SK-N-SH treated with all-trans-retinoic acid at 6 μM for 48 hours (cell line): ENCODE measurements around the gene TXN2.

ENCODE experiments used
- CREB5 ChIP-seq: fragments of 250-450 bp; sonication (Bioruptor Pico); IDR thresholded peaks from 2 replicates; pipeline ENCODE4 v1.5.1; 2020; ENCODE audit warnings: low read depth, mild to moderate bottlenecking, moderate library complexity
- PATZ1 ChIP-seq: fragments of 250-450 bp; sonication (Bioruptor Pico); IDR thresholded peaks from 2 replicates; pipeline ENCODE4 v1.8.0; 2020; ENCODE audit warnings: mild to moderate bottlenecking, moderate library complexity, borderline replicate concordance
- TOX ChIP-seq: fragments of 250-450 bp; sonication (Bioruptor Pico); IDR thresholded peaks from 2 replicates; pipeline ENCODE4 v1.8.0; 2021; ENCODE audit warnings: mild to moderate bottlenecking, moderate library complexity, borderline replicate concordance
- TSHZ2 ChIP-seq: fragments of 250-450 bp; sonication (Bioruptor Pico); IDR thresholded peaks from 2 replicates; pipeline ENCODE4 v1.5.0; 2020; ENCODE audit warnings: mild to moderate bottlenecking, moderate library complexity
- ZFP30 ChIP-seq: fragments of 450-650 bp; formaldehyde crosslinking; IDR thresholded peaks from 2 replicates; pipeline ENCODE4 v1.5.0; 2022; ENCODE audit warnings: mild to moderate bottlenecking, moderate library complexity

GRCh38 chr22:36486619-36487384 is 5.4 kb upstream of the TXN2 start:
- TF ChIP-seq TSHZ2 (CRISPR knock-in tag) (no peak), PATZ1 (CRISPR knock-in tag) (no peak), TOX (CRISPR knock-in tag) (no peak), ZFP30 (CRISPR knock-in tag) (no peak), CREB5 (CRISPR knock-in tag) (no peak)
